ENCODE results near the gene PIAS1. TPM values are rescaled to one million over a fixed set of nuclear protein-coding genes. Genes with fewer than 3 reads are reported as not detected.

PIAS1 gene
- total and polyA plus RNA-seq, 2 donors (not counting 3 experiments of a cell fraction or from before 2014, with no cell fraction given) = 23.7 to 24.2 TPM

DNA sequence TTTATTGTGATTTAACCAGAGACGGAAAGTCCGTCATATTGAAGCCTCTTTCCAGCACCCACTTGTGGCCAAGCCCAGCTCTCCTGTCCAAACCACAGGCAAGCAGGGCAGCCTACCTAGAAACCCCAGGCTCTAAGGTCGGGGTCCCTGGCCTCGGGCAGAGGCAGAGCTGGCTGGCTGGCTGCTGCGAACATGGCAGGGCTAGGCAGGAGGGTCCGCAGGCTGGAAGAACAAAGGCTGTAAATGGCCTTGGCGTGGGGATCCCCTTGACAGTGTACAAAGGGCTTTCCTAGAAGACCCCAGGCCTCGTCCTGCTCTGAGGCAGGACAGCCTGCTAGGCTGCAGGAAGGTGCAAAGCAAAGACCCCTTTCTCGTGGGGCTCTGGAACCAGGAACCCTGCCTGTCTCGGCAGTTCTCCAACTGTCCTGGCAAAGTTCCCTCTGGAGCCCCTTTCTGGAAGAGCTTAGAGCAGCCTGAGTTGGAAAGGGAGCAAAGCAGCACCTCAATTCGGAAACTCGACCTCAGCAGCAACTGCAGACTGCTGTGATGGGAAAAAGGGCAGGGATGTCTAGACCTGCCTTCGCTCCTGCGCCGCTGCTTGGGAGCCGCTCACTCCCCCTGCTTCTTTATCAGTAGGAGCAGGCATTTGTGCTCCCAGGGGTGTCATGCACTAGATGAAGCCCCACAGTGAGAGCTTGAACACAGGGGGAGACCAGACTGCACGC, 142.5 kb downstream of the PIAS1 start:
- Histone ChIP-seq H4K20me1 (replicated peaks; ENCODE audit: control insufficient read depth, extremely low read depth, insufficient read depth, low read length) (no peaks in the 10 kb centered on the region), H3K9me1 (replicated peaks; ENCODE audit: control insufficient read depth, extremely low read depth, insufficient read depth, low read length) (no peaks in the 10 kb centered on the region), H3K27ac (ENCODE audit: insufficient read depth, low read depth, low read length) (no peak overlapping the region), H3K27me3 (ENCODE audit: control insufficient read depth in 2 of 2, insufficient read depth in 2 of 2, low read length in 2 of 2) (no peaks in the 10 kb centered on the region), H3K4me1 (ENCODE audit: control insufficient read depth, extremely low read depth, insufficient read depth, low read length) (no peaks in the 10 kb centered on the region), H3K9me3 (replicated peaks; ENCODE audit: control insufficient read depth, insufficient read depth, low read length) (no peaks in the 10 kb centered on the region), H3K4me3 (replicated peaks in 1 of 3; ENCODE audit: insufficient read depth in 1 of 3, low read depth in 1 of 3, low read length in 3 of 3) (no peak overlapping the region), H3K4me2 (ENCODE audit: insufficient read depth, low read length) (no peak overlapping the region), H3K79me2 (ENCODE audit: control insufficient read depth, insufficient read depth, low read length) (no peaks in the 10 kb centered on the region), H3K9ac (replicated peaks; ENCODE audit: extremely low read depth, insufficient read depth, low read length) (no peak overlapping the region), H3K36me3 (ENCODE audit: control insufficient read depth in 2 of 2, extremely low read depth in 1 of 2, insufficient read depth in 2 of 2, low read length in 2 of 2) (peaks cover 10 to 11% of the 10 kb centered on the region in 2 experiments), H2AFZ (ENCODE audit: low read depth, low read length) (no peak overlapping the region)
- intact Hi-C loops (cut with micrococcal nuclease) (no loop called here), dilution Hi-C loops (cut with MboI; ENCODE audit: extremely low pct_ligation_motif_present, low sequenced_read_pairs) (no loop called here)
- no TSS peak for BruUV-seq (replicated peaks)
- no peak for FAIRE-seq
- no peak for DNase-seq (ENCODE audit: low read depth, low spot score)
- POLR2A ChIA-PET = no interaction called here
- no peak for TF ChIP-seq FOS (IDR thresholded peaks at IDR 0.05; ENCODE audit: borderline replicate concordance, insufficient read depth, low read length)
- no peak for TF ChIP-seq GATA2 (IDR thresholded peaks at IDR 0.05; ENCODE audit: insufficient read depth, insufficient read length, low read depth, low read length)
- no peak for TF ChIP-seq POLR2A (IDR thresholded peaks at IDR 0.05; ENCODE audit: low read depth, low read length)
- TF ChIP-seq MYC (IDR thresholded peaks at IDR 0.05; ENCODE audit: low read depth, low read length) = no peak
- no peak for TF ChIP-seq POLR2AphosphoS5 (IDR thresholded peaks at IDR 0.05; ENCODE audit: insufficient read depth, low read depth, low read length)
- TF ChIP-seq, protein P1, sequence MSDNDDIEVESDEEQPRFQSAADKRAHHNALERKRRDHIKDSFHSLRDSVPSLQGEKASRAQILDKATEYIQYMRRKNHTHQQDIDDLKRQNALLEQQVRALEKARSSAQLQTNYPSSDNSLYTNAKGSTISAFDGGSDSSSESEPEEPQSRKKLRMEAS (IDR thresholded peaks at IDR 0.05; ENCODE audit: insufficient read depth, insufficient read length) = no peak
- TF ChIP-seq, protein P2, sequence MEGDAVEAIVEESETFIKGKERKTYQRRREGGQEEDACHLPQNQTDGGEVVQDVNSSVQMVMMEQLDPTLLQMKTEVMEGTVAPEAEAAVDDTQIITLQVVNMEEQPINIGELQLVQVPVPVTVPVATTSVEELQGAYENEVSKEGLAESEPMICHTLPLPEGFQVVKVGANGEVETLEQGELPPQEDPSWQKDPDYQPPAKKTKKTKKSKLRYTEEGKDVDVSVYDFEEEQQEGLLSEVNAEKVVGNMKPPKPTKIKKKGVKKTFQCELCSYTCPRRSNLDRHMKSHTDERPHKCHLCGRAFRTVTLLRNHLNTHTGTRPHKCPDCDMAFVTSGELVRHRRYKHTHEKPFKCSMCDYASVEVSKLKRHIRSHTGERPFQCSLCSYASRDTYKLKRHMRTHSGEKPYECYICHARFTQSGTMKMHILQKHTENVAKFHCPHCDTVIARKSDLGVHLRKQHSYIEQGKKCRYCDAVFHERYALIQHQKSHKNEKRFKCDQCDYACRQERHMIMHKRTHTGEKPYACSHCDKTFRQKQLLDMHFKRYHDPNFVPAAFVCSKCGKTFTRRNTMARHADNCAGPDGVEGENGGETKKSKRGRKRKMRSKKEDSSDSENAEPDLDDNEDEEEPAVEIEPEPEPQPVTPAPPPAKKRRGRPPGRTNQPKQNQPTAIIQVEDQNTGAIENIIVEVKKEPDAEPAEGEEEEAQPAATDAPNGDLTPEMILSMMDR (IDR thresholded peaks at IDR 0.05; ENCODE audit: extremely low read depth in 1 of 2, insufficient read depth in 1 of 2, low read depth in 1 of 2, low read length in 2 of 2) = no peak
- no peak for TF ChIP-seq EZH2 (IDR thresholded peaks at IDR 0.05; ENCODE audit: borderline replicate concordance, low read depth, low read length, severe bottlenecking)
- no peak for TF ChIP-seq JUN (IDR thresholded peaks at IDR 0.05; ENCODE audit: borderline replicate concordance, insufficient read depth, insufficient read length, low read depth)
- CTCF ChIA-PET = interaction anchor here (0.7 kb wide), 1 partner anchor 14 kb away, joined by 3 read pairs; no protein-coding TSS in a partner anchor

Measured in endothelial cell of umbilical vein (primary cell).